NCI-H2227 (cell line): Measurements from ENCODE around the gene GUCY2D.
"Not testable (repeated sequence)": the region's sequence is repeated elsewhere in the genome, so short reads cannot be mapped to it uniquely, and the experiment has no call there.

Source experiments
- DNase-seq: peaks from one replicate; lab custom pipeline; 2025; ENCODE audit not compliant: unreplicated experiment; lab: John Stamatoyannopoulos, UW

Gene GUCY2D

DNA sequence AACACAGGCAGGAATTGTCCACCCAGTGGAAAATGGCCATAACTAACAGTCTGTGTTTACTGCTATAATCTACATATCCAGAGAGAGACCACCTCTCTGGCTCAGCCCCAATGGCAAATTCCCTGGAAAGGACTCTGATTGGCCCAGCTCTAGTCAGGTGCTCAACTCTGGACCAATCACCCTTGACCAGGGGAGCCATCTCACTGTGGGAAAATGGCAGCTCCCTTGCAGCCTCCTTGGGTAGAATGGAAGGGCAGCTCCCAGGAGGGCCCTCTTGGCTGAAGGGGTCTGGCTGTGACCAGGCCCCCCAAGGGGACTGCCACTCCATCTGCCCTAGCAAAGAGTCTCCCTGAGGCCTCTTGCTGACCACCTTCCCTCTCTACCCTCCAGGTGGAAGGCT lies 39.6 kb downstream of the GUCY2D start:
- DNase-seq, result no peak

DNA sequence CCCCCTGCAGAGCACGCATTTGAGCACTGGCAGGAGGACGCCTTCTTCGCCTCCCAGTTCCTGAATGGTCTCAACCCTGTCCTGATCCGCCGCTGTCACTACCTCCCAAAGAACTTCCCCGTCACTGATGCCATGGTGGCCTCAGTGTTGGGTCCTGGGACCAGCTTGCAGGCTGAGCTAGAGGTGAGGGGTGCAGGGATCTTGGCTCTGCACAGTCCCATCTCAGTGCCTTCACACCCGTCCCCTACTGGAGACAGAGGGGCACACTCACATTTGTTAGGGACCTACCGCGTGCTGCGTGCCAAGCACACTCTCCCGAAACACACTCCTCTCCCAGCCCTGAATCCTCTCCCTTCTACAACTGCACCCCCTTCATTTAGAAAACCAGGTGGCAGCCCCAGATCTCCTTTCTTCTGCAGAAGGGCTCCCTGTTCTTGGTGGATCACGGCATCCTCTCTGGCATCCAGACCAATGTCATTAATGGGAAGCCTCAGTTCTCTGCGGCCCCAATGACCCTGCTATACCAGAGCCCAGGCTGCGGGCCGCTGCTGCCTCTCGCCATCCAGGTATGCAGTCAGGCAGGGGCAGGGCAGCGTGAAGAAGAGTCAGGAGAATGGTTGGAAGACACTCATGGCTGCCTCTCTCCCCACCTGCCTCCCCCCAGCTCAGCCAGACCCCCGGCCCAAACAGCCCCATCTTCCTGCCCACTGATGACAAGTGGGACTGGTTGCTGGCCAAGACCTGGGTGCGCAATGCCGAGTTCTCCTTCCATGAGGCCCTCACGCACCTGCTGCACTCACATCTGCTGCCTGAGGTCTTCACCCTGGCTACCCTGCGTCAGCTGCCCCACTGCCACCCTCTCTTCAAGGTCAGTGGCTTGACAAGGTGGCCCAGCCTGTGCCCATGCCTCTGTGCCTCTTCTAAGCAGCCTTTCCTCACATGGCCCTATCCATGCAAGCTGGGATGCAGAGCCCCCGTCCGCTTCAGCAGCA lies 42.7 kb downstream of the GUCY2D start:
- DNase-seq, result no peak

DNA sequence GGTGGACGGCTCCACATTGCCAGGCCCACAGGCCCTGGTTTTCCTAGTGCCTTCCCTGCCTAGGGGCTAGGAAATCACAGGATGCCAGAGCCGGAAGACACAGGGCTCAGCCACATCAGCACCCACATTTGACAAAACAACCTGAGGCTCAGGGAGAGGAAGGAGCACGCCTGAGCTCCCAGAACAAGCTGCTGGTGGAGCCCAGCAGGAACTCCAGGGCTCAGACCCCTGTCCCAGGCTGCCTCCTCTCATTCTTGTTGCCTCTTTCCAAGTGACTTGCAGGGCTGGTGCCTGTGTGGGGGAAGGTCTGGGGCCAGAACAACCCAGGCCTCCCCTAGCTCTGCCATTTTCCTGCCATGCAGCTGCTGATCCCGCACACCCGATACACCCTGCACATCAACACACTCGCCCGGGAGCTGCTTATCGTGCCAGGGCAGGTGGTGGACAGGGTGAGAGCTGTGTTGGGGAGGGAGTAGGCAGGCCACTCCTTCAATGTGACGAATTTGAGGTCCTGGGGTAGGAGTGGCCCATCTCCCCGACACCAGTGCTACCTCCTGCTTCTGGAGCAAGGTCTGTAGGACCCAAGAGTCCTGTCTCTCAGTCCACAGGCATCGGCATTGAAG lies 44.0 kb downstream of the GUCY2D start:
- no peak for DNase-seq

DNA sequence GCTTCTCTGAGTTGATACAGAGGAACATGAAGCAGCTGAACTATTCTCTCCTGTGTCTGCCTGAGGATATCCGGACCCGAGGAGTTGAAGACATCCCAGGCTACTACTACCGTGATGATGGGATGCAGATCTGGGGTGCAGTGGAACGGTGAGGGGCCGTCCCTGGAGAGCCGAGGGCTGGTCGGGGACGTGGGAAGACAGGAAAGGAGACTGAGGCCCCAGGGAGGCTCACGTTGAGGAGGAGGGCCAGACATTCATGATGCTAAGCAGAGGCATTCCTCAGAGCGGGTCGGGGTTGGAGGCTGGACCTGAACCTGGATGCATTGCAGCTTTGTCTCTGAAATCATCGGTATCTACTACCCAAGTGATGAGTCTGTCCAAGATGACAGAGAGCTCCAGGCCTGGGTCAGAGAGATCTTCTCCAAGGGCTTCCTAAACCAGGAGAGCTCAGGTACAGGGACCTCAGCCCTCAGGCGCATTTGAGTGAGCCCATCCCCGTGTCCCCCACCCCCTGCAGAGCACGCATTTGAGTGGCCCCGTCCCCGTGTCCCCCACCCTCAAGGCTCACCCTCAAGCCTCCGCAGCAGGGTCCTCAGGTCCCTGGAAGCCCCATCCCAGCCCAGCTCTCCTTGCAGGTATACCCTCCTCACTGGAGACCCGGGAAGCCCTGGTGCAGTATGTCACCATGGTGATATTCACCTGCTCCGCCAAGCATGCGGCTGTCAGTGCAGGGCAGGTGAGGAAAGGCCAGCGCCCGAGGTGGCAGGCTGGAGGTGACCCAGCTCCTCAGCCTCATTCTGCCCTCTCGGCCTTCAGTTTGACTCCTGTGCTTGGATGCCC lies 44.7 kb downstream of the GUCY2D start:
- DNase-seq, result no peak

DNA sequence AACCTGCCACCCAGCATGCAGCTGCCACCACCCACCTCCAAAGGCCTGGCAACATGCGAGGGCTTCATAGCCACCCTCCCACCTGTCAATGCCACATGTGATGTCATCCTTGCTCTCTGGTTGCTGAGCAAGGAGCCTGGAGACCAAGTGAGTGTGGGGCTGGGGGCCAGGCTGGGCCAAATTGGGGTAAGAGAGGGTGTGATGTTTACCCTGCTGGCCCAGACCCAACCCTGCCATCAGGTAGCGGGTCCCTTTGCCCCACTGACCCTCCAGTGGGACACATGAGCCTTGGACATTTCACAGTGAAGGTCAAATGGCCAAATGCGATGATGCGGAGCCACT lies 45.3 kb downstream of the GUCY2D start:
- DNase-seq, result no peak

DNA sequence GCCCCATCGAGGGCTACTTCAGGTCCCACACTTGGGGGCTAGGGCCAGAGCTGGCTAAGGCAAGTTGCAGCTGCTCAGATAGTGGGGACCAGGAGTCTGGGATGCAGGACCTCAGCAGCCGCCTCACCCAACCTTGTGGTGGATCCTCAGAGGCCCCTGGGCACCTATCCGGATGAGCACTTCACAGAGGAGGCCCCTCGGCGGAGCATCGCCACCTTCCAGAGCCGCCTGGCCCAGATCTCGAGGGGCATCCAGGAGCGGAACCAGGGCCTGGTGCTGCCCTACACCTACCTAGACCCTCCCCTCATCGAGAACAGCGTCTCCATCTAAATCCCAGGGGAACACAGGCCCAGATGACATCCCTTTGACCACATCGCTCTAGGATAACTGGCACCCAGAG lies 45.8 kb downstream of the GUCY2D start:
- DNase-seq, result no peak

DNA sequence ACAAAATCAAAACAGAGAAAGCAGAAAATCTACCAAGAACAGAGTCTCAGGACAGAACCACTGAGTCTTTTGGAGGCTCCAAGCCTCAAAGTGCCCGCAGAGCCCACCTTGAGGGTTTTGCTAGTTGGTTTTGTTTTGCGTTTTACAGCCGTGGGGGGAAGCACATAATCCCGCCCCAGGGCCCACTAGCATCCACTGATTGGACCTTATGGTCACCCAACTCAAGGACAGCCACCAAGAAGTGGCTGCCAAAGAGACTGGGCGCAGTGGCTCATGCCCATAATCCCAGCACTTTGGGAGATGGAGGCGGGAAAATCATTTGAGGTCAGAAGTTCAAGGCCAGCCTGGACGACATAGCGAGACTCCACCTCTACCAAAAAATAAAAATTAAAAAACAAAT lies 46.3 kb downstream of the GUCY2D start:
- no peak for DNase-seq

DNA sequence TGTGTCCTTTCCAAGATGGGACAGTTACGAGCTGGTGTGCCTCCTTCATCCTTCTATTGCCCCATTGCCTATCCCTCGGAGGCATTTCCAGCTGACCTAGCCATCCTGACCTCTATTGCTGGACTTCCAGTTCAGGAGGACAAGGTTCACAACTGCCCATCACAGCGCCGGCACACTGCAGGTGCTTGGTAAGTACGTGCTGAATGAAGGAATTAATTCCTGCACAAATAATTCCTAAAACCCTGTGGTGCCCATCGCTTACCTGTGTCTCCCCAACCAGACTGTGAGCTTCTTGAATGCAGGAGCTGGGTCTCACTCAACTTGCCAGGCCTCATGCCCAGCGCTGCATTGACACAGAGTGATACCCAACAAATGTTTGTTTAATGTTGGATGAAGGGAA lies 49.4 kb downstream of the GUCY2D start:
- no peak for DNase-seq

DNA sequence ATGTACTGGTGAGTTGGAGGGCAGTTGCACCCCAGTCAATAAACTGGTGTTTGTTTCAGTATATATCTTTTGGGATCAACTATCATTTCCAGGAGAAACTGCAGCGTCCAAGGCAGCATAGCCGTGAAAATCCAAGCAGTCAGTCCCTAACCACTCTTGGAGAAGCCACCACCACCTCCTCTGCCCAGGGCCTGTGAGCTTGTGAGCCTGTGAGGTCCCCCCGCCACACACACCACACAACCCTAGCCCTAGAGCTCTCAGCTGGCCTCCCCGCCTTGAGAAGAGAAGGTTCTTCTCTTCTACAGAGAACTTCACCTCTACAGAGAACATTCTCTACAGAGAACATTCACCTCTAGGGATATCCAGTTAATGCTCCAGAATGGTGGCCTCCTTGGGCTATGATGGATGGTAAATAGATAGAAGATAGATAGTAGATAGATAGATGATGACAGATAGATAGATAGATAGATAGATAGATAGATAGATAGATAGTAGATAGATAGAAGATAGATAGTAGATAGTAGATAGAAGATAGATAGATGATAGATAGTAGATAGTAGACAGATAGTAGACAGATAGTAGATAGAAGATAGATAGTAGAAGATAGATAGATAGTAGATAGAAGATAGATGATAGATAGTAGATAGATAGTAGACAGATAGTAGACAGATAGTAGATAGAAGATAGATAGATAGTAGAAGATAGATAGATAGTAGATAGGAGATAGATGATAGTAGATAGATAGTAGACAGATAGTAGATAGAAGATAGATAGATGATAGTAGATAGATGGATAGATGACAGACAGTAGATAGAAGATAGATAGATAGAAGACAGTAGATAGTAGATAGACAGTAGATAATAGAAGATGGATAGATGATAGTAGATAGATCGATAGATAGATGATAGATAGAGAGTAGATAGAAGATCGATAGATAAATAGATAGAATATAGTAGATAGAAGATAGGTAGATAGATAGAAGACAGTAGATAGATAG lies 50.1 kb downstream of the GUCY2D start:
- no peak for DNase-seq

DNA sequence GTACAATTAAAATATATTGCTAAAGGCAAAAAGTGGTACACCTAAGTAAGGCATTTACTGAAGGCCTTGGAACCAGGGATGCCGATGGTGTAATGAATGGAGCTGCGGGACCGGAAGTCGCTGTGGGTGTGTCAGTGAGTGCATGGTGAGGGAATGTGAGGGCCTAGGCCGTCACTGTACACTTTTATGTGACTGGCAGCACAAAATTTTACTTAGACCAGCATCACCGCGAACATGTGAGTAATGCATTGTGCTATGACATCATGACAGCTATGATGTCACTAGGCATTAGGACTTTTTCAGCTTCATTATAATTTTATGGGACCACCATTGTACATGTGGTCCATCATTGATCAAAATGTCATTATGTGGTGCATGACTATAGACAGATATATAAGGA lies 51.2 kb downstream of the GUCY2D start:
- no peak for DNase-seq

DNA sequence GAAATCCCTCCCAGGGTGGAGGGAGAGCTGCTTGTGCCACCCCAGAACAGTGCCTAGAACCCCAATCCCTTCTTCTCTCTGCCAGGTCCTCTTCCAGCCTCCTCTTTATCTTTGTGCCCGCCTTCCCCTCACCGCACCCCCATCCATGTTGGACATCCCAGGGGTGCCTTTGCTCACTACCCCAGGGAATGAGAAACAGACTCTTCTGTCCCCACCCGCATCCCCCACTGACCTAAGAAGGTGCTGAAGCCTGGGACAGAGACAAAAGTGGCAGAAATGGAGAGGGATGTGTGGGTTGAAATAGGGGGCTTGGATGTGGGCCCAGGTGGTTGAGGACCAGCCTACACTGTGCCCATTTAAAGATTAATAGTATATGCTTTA lies 53.4 kb downstream of the GUCY2D start:
- DNase-seq, result no peak

DNA sequence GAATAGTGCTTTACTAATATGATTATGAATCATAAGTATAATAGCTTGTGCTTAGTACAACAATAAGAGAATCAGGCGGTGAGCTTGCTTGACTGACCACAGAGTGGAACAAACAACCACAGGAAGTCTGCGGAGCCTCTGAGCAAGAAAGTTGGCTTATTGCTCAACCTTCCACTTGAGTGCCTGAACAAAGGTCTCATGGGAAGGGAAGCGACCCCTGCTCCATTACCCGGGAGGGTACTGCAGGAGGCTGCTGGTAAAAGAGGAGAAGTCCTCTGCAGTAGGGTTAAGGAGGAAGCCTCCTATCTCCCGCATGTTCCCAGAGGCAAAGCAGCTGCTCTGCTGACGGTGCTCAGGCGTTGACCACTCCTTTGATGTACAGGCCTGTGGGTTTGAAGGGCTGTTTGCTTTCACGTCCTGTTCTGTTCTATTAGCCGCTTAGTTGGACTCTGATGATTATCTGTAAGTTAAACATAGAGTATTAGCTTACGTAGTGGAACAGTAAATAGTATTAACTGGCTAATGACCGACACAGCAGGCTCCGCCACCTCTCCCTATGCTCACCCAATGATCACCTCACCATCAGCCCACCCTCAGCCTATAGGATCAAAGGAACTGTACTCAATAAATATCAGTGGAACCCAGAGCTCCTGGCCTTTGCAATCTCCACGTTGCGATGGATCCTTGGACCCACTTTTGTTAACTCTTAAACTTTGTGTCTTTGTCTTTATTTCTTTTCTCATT lies 54.0 kb downstream of the GUCY2D start:
- DNase-seq, result no peak

DNA sequence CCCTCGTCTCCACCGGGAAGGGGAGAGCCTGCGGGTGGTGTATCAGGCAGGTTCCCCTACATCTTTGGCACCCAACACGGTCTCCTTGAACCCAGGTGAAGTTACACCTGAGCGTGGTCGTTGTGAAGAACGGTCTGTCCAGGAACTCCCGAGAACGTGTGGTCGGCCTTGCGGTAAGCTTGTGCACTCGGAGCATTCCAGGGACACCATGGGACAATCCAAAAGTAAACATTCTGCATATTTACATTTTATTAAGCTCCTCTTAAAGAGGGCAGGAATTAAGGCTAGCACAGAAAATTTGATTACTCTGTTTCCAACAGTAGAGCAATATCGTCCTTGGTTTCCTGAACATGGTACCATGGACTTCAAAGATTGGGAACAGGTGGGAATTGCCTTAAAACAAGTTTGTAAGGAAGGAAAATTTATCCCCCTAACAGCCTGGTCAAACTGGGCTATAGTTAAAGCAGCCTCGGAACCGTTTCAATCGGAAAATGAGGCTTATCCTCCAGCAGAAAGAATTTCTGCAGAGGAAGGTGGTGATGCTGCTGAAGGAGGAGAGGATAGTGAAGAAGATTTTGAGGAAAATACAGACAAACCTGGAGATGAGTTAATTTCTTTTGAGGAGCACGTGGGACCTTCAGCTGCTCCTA lies 54.7 kb downstream of the GUCY2D start:
- DNase-seq, result no peak

DNA sequence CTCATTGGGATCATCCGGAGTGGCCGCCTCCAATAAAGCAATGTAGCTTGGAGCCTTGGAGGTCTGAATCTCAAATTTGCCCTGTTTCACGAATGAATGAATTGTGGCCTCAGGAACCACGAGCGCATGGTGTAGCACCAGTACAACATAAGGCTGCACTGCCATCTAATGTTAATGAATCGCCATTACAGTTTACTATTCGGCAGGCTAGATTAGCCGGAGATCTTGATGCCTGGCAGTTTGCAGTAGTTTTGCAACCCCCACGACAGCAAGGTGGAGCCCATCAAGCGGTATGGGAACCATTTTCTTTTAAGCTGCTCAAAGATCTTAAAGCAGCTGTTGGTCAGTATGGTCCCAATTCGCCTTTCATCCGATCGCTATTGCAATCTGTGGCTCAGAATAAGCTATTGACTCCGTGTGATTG lies 55.3 kb downstream of the GUCY2D start:
- peak; percentile 87 for DNase-seq

DNA sequence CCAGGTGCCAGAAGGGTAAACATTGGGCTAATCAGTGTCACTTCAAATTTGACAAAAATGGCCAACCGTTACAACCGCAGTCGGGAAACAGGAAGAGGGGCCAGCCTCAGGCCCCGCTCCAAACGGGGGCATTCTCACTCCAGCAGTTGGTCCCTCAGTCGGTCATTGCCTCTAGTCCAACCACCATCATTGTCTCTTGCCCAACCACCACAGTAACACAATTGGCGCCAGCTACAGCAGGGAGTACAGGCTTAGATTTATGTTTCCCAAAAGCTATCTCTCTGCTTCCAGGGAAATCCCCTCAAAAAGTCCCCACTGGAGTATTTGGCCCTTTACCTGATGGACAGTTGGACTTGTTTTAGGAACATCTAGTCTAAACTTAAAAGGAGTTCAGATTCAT lies 56.7 kb downstream of the GUCY2D start:
- no peak for DNase-seq

DNA sequence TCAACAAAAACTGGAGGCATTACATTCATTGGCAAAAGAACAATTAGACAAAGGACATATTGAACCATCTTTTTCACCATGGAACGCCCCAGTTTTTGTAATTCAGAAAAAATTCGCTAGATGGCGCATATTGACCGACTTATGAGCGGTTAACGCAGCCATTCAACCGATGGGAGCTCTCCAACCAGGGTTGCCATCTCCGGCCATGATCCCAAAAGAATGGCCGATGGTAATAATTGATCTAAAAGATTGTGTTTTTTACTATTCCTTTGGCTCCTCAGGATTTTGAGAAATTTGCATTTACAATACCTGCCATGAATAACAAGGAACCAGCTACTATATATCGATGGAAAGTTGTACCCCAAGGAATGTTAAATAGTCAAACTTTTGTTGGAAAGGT lies 57.9 kb downstream of the GUCY2D start:
- DNase-seq, result peak; percentile 84

DNA sequence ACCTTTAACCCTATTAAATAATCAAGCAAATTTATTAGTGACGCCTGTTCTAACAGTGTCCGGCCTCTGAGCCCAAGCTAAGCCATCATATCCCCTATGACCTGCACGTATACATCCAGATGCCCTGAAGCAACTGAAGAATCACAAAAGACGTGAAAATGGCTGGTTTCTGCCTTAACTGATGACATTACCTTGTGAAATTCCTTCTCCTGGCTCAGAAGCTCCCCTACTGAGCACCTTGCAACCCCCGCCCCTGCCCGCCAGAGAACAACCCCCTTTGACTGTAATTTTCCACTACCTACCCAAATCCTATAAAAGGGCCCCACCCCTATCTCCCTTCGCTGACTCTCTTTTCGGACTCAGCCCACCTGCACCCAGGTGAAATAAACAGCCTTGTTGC lies 59.4 kb downstream of the GUCY2D start:
- not testable (repeated sequence) for DNase-seq

DNA sequence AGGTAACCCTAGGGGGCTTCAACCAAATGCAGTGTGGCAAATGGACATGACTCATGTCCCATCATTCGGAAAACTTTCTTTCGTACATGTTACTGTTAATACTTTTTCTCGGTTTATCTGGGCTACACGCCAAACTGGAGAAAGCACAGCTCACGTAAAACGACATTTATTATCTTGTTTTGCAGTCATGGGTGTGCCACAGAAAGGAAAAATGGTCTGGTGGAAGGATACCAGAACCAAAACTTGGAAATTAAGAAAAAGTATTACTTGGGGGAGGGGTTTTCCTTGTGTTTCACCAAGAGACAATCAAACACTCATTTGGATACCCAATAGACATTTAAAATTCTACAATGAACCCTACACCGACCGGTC lies 60.0 kb downstream of the GUCY2D start:
- no peak for DNase-seq

DNA sequence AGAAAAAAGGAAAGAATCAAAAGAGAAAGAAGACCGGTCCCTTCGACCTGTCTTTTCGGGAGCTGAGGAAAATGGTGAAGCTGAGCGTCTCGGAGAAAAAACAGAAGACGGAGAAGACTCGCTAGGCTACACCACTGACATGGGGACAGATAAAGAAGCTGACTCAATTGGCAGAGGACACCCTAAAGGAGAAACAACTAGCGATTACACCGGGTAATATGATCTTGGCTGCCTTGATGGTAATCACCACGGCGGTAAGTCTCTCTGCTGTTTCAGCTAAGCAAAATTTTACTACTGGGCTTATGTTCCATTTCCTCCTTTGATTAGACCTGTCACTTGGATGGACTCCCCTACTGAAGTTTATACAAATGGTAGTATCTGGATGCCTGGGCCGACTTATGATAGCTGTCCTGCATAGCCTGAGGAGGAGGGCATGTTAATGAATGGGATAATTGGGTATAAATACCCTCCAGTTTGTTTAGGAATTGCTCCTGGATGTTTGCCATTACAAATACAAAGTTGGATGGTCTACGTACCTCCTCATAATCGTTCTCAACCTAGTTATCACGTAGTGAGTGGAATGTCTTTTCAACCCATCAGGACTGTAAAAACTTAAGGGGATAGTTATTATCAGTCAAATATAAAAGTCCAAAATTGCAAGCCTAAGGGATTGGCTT lies 60.5 kb downstream of the GUCY2D start:
- DNase-seq, result no peak
